NCI-H82 treated with DMSO at 0.1 percent for 48 hours (cell line): ENCODE results near the gene SFT2D1.

Experiments
- DNase-seq: peaks from one replicate; lab custom pipeline; 2025; ENCODE audit not compliant: unreplicated experiment; lab: John Stamatoyannopoulos, UW

SFT2D1 gene

DNA sequence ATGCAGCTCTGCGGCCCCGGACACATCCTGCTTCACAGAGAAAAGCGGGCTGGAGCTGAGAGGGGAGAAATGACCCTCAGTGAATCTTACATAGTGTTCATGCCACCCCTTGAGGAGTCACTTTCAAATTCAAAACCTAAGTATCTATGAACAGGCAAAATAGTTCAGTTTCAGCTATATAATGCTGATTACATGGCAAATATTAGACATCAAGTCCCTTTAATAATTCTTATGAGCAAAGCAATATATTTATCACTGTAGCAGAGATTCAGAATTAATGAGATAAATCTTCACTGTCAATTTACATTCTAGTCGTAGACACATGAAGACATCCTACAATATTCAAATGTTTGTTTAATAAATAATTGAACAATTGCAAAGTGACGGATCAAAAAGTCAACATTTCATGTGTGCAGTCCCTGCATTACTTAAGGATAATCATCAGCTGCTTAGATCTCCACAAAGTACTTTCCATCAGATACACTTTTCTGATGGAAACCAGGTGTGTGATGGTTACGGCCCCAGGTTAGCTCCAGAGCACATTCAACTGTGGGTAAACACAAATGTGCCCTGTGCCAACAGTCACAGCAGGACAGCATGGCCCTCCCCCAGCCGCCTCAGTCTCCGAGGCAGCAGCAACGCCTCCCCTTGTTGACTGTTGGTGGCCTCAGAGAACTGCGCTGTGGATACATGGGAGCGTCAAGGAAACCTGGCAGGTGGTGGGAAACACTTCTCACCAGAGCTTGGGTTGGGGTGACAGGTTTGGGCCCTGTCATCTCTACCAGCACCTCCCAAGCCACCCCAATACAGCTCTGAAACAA is 33.4 kb downstream of the SFT2D1 start:
- no peak for DNase-seq

DNA sequence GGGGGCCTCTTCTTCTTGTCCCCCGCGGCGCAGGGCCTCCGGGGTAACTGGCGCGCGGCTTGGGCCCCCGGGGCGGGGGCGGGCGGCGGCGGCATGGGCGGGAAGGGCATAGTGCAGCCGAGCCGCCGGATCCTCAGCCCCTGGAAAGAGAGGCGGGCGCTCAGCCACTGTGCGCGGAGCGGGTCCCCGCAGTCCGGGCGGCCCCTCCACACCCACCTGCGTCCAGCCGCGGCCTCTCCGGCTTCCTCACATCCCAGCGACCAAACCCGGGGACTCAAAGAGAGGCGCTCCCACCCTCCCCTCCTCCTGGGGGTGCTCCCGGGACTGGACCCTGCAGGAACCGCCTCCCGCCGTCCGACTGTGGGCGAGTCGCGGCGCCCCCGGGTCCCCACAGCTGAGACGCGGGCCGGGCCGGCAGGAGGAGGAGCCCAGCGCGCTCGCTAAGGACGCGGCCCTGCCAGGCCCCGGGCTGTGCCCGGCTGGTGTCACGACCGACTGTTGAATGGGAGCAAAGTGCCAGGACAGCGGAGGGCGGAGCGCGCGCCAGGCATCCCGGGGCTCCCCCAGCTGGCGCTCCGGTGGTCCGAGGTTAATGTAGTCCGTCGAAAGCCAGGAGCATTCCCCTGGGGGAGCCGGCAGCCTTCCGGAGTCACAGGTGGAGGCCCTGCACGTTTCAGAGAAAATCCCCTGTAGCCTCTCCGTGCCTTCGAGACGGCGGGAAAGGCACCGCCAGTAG is 34.1 kb downstream of the SFT2D1 start, which contains the start of gene PRR18:
Gene PRR18 (minus strand): TSS at position 360 of the 736 bp plus-strand sequence. CDS start 250 bp downstream, at position 110.
- DNase-seq: no peak

DNA sequence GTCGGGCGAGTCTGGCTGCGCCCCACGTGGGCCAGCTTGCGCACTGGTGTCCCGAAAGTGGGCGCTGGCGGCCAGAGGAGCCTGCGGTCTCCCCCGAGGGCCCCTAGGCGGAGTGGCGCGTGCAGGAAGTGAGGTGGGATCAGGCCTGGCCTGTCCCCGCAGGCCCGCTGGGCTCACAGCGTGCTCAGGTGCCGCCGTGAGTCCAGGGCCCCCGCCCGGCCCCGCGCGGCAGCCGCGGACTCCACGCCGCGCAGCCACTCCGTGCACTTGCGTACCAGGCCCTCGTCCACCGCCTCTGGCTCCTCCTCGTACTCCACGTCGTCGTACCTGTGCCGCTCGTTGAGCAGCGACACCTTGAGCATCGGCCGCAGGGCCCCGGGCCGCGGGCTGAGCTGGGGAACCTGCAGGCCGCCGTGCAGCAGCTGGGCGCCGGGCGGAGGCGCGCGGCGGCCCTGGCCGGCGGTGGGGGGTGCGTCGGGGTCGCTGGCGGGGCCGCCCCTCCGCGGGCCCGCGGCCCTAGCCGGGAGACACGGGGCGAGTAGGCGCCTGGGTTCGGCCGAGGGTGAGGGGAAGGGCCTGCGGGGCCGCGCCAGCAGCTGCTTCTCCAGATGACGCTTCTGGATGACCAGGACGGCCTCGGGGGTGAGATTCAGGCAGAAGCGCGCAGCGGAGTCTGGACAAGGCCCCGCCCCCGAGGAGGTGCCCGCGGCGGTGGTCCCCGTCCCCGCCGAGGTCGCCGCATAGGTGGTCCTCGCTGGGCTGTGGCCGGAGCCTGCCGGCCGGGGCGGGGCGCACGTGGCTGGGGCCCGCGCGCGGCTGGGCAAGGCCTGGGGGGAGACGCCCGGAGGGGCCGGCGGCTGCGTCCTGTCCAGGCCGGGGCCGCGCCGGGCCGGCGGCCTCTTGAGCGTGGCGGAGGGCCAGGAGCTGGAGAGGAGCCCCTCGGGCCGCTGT is 35.0 kb downstream of the SFT2D1 start:
- no peak for DNase-seq

DNA sequence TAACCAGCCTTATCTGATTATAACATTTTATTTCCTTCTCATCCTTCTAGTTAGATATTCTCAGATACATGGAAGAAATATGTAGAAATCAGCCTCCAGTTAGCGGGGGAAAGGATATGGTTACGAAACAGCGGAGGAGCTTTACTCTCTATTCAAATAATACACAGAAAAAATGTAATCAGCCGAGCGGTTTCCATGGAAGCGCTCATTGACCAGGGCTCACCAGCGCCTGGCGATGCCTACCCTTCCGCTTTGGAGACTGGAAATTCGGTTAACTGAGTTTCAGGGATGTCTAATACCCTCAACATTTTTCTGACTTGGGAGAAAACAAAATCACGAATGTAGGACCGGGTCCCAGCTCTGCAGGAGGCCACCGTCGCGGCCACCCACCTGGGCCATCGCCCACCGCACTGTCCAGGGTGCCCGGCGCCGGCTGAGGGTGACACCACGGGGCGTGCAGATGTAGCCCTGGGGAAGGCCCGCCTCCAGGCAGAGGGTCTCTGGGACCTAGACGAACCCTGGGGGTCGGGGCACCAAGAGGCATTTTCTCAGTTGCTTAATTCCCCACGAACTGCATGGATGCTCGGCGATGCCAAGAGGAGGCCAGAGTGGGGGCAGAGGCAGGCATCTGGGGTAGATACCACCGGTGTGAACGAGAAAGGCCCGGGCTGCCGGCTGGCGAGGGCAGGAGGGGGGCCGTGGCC is 35.8 kb downstream of the SFT2D1 start:
- DNase-seq: no peak

DNA sequence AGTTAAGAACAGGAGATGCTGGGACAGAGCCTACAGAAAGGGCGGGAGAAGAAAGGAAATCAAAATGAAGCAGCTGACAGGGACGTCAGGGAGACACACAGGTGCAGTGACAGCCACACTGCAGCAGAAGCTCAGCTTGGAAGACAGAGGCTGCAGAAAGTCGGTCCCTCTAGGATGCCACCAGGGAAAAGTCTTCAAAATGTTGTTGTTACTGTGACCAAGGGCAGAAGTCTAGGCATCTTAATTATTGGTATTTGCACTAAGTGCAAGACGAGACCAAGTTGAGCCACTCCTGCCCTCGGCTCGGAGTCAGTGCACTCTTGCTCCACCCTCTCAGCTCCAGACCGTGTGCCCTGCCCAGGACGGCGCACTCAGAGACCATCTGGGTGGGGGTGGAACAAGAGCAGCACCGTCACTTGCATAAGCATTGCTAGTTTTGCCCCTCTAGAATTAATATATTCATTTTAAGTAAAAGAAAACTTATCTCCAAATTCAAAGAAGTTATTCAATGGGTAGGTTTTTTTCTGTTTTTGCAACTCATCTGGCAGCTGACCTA is 36.7 kb downstream of the SFT2D1 start:
- no peak for DNase-seq

DNA sequence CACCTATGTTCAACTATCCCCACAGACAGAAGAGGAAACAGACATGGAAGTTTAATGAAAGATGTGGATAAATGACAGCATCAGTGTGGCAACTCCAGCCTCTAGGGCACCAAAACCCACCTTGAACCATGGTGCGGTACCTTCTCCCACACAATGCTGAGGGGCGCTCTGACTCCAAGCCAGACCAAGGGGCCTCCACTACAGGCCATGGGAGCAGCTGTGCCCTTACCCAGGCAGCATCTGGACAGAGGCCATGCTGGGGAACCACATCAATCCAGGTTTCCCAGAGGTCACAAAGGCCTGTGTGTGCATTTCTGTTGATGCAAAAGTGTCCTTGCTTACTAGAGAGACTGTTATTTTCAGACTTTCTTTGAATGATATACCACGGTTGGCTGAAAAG is 38.2 kb downstream of the SFT2D1 start:
- DNase-seq: no peak

DNA sequence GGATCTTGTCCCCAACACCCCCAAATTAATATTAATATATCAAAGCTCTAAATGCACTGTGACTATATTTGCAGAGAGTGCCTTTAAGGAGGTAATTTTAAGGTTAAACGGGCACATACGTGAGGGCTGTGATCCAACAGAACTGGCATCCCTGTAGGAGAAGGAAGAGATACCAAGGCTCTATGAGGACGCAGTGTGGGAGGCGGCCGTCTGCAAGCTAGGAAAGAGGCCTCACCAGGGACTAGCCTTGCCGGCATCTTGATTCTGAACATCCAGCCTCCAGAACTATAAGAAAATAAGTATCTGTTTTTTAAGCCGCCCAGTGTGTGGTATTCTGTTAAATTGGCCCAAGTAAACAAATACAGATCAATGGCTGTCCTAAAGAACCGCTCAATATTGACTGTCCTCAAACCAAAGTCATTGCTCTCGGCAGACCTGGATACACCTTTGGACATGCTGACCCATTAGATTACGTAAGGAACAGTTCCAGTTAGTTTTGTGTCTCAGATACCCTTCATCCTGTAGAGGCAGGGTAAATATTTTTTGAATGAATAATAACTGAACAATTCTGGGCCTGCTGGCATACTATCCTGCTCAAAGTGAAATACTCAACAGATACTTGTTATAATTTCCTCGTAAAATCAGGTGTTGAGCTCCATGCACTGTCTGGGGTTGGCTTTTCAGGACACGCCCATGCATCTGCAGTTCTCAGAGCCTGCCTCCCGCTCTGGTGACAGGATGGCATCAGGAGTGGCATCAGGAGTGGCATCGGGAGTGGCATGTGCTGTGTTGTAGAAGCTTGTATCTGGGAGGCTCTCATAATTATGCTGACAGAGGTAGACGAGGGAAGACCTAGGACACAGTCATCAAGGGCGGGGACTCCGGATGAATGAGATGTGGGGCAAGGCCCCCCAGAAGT is 40.5 kb downstream of the SFT2D1 start:
- no peak for DNase-seq

DNA sequence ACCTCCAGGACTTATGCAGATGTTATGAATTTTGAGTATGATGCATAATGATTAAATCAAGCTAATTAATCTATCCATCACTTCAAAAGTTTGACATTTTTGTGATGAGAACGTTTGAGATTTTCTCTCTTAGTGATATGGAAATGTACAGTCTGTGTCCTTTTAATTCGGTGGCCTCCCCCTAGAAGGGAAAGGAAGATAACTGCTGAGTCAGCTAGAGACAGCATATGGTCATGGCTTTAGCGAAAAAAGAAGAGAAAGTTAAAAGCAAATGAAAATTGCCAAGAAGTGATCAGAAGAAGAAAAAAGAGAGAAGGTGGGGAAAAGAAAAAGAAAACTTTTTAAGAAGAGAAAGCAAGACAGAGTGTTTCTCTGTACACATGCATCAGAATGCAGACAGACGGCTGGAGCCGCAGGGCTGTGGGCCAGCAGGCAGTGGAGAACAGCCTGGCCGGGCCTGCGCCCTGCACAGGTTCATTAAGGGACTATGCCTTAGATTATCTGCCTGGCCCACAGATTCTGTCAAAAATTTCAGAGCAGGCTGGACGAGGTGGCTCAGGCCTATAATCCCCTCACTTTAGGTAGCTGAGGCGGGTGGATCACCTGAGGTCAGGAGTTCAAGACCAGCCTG is 41.9 kb downstream of the SFT2D1 start:
- no peak for DNase-seq

DNA sequence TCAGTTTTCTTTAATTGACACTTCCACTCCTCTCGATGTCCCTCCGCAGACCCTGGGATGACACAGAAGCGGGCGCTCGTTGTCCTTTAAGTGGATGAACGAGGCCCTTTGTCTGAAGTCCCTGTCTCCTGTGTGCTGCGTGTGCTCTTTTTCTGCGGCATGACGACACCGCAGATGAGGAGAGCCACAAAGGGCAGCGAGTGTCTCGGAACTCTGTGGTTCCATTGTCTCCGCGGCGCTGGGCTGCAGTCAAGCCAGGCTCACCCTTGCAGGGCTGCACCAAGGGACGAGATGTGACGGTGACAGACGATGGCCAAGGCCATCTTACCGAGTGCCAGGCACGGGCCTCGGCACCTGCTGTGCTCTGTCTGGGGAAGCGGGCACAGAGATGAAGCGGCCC is 44.7 kb downstream of the SFT2D1 start:
- DNase-seq: no peak

DNA sequence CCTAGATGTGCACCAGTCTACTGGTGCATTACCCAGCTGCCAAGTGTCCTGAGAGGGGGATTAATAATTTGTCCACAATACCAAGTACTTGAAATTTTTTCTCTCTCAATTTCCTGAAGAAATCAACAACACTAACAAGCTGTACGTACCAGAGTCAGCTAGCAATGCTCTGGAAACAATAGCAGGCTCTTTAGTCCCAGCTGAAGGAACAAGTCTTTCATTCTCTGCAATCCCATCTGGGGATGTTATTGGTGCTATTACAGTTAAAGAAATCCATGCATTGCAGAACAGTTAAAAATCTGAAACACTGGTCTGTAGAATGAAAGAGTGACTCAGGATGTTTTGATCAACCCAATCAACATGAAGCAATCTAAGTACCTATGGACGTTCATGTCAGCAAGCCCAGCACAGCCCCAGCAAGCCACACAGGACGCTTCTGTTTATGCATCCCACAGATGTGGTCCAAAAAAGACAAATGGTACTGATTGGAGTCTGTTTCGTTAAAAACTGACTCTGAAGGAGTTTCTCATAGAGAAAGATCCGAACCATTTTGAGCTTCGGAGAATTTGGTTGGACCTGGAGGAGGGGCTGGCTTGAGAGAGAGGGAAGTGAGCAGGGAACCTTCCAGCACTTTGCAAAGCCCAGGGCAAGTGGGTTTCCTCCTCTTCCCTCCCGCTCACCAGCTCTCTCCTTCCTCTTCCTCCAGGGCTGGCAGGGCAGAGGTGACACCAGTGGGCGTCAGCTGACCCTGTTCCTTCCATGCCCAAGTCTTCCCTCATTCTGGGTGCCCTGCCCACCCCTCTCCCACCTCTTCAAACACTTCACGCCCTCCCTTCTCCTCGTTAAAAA is 46.1 kb downstream of the SFT2D1 start:
- DNase-seq: no peak

DNA sequence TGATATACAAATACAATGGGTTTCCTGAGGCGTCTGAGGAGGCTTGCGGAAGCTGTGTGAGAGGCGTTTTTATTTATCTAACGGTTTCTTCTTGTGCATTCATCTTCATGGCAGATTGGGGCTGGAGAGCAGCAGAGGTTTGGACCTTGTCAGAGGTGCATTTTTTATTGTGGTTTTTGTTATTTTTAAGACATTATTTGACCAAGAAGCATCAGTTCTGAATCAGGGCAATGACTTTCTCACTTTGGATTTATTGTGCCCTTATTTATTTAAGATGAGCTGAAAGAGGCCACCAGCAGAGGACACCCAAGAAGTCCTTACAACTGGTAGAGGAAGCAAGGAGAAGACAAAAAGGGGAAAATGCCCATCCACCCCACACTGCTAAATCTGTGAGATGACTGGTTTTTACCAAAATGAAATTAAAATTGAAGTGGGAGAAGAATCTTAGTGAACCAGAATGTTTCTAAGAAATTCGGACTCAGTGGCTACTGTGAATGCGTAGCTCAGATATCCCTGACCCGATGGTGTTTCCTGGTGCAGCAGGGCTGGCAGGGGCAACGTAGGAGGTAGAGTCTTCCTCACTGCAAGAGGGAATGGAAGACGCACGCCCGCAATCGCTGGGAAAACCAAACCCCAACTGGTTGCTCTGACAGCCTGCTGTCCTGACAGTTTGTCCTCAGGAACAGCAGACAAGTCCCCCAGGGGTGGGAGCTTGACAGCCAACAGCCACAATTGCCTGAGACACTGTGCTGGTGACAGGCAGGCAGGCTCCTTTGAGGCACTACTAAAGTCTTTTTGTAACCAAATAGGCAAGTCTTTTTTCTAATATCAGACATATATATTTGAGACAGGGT is 48.4 kb downstream of the SFT2D1 start:
- no peak for DNase-seq

DNA sequence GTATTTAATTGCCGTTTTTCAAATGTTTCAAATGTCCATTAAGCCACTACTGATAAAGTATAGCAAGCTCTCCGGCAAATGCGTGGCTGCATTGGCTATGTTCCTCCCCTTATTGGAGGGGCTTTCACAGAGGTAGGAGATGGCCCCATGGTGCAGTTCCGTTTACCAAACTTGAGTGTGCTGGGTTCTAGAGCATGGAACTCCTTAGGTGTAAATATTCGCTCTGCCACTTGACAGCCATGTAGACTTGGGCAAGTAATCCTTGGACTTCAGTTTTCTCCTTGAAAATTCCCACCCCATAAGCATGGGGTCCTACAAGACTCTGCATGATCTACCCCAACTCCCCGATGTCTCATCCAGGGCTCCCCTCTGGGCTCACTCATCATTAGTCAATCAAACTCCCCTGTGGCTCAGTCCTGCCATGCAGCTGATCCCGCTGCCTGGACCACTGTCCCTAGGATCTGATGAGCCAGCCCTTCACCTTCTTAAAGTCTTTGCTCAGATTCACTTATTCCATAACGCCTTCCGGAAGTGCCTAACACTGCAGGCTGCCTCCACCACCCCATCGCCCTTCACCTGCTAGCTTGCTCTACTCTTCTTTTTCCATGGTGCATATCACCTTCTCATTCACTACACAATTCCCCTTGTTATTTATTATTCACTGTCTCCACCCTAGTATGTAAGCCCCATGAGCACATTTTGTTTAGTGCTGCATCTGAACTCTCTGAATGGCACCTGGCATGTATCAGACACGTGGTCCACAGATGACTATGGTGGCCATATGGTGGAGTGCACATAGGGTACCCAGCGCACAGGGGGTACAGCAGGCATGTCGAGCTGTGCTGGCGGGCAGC is 52.9 kb downstream of the SFT2D1 start:
- no peak for DNase-seq

DNA sequence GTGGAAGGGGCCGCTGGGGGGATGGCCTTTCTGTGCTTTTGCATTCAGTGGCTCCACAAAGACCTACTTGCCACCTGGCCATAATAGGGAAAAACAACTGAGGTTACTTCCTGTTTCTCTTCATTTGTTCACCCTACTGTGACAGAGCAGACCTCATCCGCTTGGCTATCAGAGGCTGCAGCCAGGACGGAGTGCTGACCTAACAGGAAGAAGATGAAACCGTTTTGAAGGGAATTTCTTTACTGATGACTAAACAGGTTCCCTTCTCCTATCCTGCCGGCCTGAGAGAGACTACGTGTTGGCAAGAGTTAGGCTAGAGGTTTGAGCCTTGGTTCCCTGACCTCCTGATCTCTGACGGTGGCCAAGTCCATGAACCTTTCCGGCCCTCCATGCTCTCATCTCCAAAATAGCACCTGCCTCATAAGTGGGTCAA is 55.5 kb downstream of the SFT2D1 start:
- DNase-seq: no peak

DNA sequence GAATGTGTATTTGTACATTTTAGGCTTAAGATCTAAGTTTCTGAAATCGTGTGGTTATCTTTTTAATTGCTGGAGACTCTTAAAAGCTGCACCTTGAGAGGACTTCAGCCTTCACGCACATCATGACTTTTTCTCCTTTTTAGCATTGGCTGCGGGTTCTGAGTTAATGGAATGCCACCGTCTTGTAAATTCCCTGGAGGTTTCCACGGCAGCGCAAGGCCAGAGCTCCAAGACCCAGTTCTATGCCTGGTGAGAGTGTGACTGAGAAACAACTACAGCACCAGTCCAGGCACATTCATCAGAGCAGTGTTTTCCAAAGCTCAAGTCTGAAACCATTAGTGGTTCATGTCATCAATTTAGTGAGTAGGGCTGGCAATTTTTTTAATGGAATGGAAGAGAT is 57.1 kb downstream of the SFT2D1 start:
- DNase-seq: no peak

DNA sequence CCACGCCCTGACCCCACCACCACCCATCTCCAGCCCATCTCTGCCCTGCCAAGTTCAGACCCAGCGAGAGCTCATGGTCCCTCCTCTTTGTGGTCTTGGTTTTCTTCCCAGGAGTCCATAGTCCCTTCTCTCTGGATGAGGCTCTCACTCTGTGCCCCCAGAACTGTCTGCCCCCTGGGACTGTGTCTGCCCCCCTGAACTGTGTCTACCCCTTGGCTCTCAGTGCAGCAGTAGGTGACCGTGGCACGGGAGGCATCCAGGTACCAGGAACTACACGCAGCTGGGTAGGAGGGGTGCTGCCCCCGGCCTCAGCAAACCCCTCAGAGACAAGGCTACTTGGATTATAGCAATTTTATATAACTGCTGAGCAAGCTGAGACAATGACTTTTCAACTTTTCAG is 57.7 kb downstream of the SFT2D1 start:
- DNase-seq: no peak
